GM19397 (cell line): Measurements from ENCODE around the gene PTPN7.
"Not testable (repeated sequence)": the region's sequence is repeated elsewhere in the genome, so short reads cannot be mapped to it uniquely, and the experiment has no call there.

Experiments used
- ATAC-seq: cut with Tn5 transposase; IDR thresholded peaks from one replicate; pipeline ENCODE4 v1.9.1; 2021; ENCODE audit warnings: mild to moderate bottlenecking, moderate library complexity; ENCODE audit not compliant: unreplicated experiment

The PTPN7 gene

DNA sequence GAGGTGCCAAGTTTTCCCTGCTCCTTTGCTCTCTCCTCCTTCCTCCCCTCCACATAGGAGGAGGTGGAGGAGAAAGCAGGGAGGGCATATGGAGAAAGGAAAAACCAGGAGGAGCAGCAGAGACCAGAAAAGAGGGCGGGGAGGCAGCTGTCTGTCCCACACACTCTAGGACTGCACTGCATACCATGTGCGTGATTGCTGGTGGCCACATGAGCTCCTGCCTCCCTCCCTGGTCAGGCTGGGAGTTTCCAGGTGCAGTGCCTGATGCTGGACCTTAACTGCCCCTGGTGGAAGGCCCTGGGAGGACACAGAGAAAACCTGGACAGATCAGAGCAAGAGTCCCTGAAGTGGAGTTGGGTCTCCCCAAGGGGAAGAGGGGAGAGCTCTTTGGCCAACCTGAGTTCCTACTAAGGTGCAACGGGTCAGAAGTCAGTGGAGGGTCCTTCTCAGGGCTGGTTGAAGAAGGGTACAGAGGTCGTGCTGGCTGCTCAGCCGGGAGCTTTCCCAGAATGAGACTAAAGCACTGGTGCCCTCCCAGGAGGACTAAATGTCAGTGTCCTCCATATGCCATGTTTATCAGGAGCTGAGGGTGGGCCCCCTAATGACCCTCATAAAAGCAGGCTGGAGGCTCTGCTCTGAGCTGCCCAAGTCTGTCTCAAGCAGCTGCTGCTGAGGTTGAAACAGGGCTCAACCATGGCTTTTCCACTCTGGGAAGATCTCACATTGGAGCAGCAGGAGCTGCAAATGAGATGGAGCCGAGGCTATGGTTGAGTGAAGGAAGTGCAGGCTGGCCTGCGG is 29.7 kb upstream of the PTPN7 start:
- no peak for ATAC-seq

DNA sequence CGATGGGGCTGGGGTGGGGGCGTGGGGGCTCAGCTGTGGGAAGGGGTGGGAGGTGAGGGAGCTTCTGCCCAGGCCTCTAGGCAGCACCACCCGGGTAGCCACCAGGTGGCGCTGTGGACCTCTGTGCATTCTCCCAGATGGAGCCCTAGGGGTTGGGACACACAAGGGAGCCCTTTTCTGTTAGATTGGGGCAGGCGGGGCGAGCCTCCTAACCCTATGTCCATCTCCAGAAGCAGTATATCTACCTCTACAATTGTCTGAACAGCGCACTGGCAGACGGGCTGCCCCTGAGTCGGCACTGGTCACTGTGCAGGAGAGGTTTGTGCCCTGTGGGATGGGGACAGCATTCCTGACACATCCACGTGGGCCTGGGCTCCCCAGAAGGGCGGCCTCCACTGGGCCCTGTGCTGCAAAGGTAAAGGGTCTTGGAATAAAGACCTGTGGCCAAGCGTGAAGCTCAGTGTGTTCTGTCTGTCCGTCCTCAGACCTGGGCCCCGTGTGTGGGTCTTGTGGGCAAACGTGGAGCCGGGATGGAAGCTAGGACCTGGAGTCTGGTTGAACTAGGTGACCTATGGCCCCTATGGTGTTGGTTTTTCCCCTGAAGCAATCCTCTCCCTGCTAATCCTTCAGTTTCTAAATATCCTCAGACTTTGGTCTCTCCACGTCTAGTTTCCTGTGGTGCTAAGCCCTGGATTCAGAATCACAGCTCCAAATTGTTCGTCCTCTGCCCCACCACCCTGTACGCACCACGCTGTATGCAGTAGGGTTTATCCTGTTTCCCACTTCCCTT is 28.8 kb upstream of the PTPN7 start:
- ATAC-seq = no peak

DNA sequence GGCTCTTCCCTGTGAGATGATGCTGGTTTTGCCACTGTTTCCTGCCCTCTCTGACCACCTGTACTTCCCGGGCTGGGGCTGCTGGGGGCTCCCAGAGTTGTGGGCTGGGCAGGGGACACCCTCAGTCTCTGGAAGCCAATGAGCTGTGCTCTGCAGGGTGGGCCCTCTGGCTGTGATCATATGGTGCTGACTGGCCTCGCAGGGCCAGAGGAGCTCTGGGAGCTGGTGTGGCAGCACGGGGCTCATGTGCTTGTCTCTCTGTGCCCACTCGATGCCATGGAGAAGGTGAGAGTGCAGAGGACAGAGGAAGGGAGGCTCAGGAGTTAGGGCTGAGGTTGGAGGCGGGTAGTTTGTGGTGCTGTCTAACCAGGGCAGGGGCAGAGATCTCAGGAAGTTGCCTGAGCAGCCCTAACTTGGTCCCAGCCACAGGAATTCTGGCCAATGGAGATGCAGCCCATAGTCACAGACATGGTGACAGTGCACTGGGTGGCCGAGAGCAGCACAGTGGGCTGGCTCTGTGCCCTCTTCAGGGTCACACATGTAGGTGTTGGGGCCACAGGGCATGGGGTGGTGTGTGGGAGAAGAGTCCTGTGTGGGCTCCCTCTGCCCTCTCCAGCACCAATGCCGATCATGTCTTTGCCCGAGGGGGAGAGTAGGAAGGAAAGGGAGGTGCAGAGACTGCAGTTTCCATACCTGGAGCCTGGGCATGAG is 27.4 kb upstream of the PTPN7 start:
- ATAC-seq = no peak

DNA sequence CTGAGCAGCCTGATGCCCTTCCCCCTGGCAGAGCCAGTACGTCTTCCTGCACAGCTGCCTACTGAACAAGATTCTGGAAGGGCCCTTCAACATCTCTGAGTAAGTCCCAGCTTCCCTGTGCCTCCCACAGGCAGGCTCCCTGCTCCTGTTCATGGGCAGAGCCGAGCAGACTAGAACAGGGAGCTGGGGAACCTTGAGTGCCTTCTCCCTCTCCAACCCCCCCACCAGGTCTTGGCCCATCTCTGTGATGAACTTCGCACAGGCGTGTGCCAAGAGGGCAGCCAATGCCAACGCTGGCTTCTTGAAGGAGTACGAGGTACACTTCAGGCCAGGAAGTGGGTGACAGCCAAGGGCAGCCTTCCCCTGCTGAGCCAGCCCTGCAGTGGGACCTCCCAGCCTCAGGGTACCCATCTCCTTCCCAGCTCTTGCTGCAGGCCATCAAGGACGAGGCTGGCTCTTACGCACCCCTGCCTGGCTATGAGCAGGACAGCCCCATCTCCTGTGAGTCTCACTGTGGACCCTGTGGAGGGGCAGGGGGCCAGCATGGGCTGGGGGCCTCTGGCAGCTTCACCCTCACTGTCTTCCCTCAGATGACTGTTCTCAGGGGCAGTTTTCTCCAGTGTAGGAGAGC is 26.8 kb upstream of the PTPN7 start:
- no peak for ATAC-seq

DNA sequence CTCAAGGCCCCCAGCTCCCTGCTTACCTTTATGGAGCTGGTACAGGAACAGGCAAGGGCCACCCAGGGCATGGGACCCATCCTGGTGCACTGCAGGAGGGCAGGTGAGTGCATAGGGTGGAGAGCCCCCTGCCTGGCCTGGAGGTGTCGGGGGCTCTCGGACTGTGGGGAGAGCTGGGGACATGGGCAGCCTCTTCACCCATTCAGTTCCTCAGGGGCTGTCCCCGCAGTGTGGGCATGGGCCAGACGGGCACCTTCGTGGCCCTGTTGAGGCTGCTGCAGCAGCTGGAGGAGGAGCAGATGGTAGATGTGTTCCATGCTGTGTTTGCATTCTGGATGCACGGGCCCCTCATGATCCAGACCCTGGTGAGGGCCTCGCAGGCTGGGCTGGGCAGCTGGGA is 25.9 kb upstream of the PTPN7 start:
- ATAC-seq = no peak

DNA sequence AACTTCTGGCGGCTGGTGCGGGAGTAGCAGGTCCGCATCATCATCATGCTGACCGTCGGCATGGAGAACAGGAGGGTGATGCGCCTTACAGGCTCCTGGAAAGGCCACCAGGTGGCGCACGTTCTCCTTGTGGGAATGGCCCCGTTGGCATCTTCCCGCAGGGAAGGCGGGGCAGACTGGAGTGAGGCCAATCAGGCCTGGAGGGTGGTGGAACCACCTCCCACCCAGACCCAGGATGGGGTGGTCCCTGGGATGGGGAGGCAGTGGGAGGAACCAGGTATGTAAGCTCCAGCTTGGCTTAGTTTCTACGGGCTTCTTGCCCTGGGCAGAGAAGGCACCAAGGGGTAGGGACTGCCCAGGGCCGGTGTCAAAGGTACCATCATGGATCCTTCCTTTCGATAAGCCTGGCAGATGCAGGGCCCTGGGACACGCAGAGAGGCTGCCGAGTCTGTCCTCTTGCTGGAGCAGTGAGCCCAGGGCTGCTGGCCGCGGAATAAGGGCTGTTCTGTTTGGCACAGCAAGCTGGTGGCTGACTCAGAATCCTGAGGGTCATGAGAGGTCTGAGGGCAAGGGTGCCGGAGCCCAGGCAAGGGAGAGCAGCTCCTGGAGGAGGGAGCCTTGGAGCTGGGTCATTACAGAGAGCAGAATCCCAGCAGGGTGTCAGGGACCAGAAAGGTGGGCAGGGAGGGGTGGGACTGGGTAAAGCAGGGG is 24.5 kb upstream of the PTPN7 start:
- ATAC-seq = no peak

DNA sequence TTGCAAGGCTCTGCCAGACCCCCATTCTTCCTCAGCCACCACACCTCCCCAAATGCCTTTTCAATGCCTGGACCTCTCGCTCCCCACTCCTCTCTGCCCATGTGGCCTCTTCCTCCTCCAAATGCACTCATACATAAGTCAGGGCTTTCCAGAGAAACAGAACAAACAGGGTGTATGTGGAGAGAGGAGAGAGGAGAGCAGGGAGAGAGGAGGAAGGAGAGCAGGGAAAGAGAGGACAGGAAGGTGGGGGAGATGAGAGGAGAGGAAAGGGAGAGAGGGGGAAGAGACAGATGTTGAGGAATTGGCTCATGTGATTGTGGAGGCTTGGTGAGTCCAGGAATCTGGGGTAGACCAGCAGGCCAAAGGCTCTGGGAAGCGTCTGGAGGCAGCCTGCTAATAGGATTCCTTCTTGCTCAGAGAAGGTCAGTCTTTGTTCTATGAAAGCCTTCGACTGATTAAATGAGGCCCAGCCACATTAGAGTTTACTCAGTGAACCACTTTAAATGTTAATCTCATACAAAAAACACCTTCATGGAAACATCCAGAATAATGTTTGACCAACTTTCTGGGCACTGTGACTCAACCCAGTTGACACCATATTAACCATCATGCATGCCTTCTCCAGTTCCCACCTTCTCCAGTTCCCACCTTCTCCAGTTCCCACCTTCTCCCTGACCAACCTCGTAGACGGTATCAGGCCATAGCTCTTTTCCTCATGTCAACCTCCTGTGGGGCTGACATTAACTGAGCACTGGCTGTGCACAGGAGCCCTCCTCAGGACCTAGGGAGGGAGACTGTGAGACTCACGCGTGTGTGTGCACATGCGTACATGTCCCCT is 21.9 kb upstream of the PTPN7 start:
- no peak for ATAC-seq

DNA sequence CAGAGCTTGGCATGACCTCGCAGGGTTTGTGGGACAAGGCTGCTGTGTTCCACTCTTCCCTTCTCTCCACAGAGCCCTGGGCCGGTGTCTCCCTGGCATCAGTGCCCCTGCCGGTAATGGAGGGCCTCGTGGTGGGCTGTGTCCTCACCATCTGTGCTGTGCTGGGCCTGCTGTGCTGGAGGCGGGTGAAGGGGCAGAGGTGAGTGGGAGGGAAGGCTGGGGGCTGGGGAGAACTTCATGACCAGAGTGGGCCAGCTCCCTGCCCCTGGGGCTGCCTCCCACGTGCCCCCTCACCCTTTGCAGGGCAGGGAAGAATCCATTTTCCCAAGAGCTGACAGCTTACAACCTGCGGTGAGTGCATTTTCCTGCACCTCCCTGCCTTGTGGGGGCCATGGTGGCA is 21.2 kb upstream of the PTPN7 start:
- no peak for ATAC-seq

DNA sequence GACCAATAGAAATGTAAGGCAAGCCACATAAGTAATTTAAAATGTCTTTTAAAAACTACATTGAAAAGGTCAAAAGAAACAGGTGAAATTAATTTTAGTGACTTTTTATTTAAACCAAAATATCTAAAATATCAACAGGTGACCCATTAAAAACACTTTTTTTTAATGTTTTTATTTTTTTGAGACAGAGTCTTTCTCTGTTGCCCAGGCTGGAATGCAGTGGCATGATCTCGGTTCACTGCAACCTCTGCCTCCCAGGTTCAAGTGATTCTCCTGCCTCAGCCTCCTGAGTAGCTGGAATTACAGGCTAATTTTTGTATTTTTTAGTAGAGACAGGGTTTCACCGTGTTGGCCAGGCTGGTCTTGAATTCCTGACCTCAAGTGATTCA is 20.3 kb upstream of the PTPN7 start:
- ATAC-seq = not testable (repeated sequence)

DNA sequence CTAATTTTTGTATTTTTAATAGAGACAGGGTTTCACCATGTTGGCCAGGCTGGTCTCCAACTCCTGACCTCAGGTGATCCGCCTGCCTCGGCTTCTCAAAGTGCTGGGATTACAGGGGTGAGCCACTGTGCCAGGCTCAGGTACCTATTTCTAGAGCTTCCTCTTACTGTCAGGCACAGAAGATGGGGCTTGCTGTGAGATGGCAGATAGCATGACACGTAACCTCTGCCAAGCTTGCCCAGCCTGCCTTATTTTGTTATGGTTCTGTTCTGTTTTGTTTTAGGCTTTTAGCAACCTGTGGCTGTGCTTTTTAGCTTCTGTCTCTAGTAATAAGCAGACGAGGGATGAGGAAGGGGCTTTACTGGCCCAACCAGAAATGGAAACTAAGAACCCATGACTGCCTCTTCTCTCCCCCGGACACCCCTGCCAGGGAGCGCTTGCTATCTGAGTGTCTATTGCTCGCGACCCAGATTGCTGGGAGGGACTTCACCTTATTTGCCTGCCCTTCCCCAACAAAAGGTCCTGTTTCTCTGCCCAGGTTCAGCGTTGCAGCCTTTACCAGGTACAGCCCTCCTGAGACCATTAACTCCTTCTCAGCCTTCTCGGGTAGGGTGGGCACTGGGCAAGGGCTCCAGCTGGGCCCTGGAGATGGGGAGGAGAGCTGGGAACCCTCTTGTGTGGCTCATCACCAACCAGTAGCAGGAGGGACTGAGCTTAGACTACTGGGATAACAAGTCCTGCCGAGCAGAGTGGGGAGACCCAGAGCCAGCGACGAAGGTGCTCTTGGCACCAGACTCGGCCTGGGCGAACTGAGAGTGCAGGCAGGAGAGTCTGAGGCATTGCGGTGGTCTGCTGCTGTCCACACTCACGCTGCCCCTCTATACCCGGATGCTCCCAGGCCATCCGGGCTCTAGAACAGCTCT is 19.7 kb upstream of the PTPN7 start:
- no peak for ATAC-seq

DNA sequence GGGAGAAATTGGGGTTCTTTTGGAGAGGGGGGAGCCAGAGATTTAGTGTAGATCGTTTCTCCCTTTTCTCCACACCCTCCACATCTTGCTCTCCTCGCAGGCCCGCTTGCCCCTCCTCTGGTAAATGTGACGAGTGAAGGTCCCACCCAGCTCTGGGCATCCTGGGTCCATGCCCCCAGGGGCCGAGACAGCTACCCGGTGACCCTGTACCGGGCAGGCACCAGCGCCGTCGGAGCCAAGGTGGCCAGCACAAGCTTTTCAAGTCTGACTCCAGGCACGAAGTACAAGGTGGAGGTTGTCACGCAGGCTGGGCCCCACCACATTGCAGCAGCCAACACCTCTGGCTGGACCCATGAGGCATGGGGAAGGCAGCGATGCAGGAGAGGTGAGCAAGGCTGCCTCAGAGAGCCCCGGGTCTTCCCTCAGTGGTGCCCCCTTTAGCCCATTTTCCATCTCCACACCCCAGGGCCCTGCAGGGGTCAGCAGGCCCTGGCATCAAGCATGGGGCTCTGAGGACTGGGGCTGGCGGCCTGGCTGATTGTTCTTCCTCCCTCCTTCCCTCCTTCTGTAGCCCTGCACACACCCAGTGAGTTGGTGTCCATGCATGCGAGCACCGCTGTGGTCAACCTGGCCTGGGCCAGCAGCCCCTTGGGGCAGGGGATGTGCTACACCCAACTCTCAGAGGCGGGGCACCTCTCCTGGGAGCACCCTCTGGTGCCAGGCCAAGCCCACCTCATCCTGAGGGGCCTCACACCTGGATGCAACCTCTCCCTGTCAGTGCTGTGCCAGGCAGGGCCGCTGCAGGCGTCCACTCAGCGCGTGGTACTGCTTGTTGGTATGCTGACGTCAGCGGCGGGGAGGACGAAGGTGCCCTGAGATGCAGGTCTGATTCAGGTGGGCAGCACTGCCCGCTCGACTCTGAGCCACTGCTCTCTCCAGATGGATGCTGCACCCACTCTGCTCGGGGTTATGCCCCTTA is 16.8 kb upstream of the PTPN7 start:
- no peak for ATAC-seq

DNA sequence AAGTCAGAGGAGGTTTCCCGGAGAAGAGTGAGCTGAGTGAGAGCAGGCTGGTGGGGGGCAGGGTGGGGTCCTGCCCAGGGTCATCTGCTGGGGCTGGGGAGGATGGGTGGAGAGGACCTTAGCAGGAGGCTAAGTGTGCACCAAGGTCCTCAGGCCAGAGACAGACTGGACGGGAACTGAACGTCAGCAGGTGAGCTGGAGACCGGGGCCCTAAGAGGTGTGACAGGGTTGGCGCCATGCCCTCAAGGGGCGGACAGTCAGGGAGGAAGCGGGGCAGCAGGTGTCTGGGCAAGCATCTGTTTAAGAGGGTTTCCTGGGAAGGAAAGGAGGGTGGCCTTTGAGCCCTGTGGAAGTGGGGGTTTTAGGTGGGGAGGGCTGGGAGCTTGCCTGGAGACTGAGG is 13.6 kb upstream of the PTPN7 start:
- no peak for ATAC-seq

DNA sequence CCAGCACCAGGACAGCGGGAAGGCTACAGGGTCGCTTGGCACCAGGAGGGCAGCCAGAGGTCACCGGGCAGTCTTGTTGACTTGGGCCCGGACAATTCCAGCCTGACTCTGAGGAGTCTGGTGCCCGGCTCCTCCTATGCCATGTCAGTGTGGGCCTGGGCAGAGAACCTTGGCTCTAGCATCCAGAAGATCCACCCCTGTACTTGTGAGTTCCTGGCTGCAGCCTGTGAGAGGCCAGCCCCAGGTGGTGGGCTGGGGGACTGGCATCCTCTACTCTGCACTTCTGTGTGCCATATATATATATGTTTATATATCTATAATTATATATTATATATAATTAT is 11.6 kb upstream of the PTPN7 start:
- no peak for ATAC-seq

DNA sequence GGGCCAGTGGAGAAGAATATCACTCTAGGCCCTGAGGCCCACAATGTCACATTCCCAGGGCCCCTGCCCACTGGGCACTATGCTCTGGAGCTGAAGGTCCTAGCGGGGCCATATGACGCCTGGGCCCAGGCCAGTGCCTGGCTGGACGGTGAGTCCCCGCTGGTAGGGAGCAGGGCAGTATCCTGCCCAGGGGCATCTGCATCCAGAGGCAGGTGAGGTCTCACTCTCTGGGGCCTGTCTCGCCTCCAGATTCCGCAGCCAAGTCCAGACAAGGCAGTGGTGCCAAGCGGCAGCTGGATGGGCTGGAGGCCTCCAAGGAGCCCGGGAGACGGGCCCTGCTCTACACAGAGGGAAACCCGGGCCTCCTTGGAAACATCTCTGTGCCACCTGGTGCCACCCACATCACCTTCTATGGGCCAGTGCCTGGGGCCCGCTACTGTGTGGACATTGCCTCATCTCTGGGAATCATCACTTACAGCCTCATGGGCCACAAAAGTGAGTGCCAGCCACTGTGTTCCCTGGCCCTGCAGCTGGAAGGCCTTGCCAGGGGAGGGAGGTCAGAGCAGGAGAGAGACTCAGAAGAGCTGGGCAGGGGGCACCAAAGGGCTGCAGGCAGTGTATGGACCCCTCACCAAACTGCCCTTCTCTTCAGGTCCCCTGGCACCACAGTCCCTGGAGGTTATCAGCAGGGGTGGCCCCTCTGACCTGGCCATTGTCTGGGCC is 11.1 kb upstream of the PTPN7 start:
- no peak for ATAC-seq

DNA sequence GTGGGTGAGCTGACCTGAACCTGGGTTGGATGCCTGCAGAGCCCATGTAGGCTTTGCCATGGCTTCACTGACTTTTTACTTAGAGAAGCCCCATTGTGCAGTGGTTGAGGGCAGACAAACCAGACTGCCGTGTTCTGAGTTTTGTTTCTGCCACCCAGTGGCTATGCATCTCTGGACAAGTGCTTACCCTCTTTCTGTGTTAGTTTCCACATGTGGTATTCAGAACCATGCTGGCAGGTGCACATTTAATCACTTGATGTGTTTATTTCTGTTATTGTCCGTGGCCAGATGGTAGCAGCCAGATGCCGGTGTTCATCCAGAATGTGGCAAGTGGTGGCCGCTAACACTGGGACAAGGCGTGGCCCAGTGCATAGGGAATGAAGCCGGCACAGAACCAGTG is 10.3 kb upstream of the PTPN7 start:
- ATAC-seq = no peak

DNA sequence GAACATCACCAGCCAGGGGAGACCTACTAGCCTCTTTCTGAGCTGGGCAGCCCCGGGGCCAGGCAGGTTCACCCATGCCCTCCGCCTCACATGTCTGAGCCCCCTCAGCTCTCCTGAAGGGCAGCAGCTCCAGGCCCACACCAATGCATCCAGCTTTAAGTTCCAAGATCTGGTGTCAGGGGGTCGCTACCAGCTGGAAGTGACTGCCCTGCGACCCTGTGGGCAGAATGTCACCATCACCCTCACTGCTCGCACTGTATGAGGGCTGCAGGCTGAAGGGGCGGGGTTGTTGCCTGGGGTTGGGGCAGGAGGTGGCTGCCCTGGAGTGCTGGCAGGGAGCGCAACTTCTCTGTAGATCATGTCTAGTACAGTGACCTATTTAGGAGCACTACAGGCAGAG is 8.5 kb upstream of the PTPN7 start:
- no peak for ATAC-seq
